BJ (cell line): ENCODE measurements around the gene PURA. TPM values are rescaled to one million over a fixed set of nuclear protein-coding genes. Genes with fewer than 3 reads are reported as not detected.
"Not testable (repeated sequence)": the region's sequence is repeated elsewhere in the genome, so short reads cannot be mapped to it uniquely, and the experiment has no call there.

Source experiments
- CTCF ChIA-PET: fragments of 350-600 bp; formaldehyde crosslinking; extraction: SDS; loops from one replicate; lab custom pipeline; 2021; ENCODE audit warnings: antibody characterized with exemption, inconsistent platforms; lab: Yijun Ruan, JAX
- POLR2A ChIA-PET: fragments of 300-600 bp; sonication (Branson Sonifier 250); formaldehyde crosslinking; extraction: SDS; loops from one replicate; lab custom pipeline; 2021; ENCODE audit warnings: antibody characterized with exemption; lab: Charles Lee
- DNase-seq: peaks from one replicate; pipeline ENCODE4 v3.0.0-alpha.2; 2011; ENCODE audit warnings: low read depth
- H3K27me3 ChIP-seq: 2 replicates; pipeline ENCODE4 v1.6.0; 2011; ENCODE audit warnings: low read length; ENCODE audit not compliant: control insufficient read depth, insufficient read depth
- H3K36me3 ChIP-seq: 2 replicates; pipeline ENCODE4 v1.5.1; 2011; ENCODE audit warnings: low read length; ENCODE audit not compliant: control insufficient read depth, insufficient read depth
- H3K4me3 ChIP-seq: 2 replicates; pipeline ENCODE4 v1.5.1; 2011; ENCODE audit warnings: low read depth, mild to moderate bottlenecking, control low read depth, low read length
- CTCF ChIP-seq: IDR thresholded peaks from 2 replicates; pipeline ENCODE4 v1.5.1; 2011; ENCODE audit warnings: low read depth, mild to moderate bottlenecking, control low read depth, inconsistent platforms, low read length, moderate library complexity; ENCODE audit not compliant: insufficient read depth
- polyA plus RNA-seq: library from polyadenylated mRNA; depleted of rRNA; stranded (reverse); fragments of >200 nt; gene quantifications from 2 replicates; pipeline ENCODE4 v1.2.3, GENCODE V29; 2011

PURA gene
- polyA plus RNA-seq, 1 experiment = 5.2 TPM

GRCh38 chr5:140151144-140152021, 37.5 kb downstream of the PURA start:
- ChIA-PET CTCF (interaction anchor here (2.1 to 13.0 kb wide), 2 partner anchors 8 to 77 kb away, joined by 7 to 106 read pairs; no protein-coding TSS in a partner anchor), POLR2A (no interaction called here)
- TF ChIP-seq CTCF = no peak
- Histone ChIP-seq H3K4me3 (no peak overlapping the region), H3K36me3 (no peaks in the 10 kb centered on the region; the same call in 1 of the 2 replicates), H3K27me3 (no peaks in the 10 kb centered on the region)
- no peak for DNase-seq

GRCh38 chr5:140152022-140152999, 38.4 kb downstream of the PURA start:
- no peaks in the 10 kb centered on the region for H3K27me3 ChIP-seq
- H3K4me3 ChIP-seq = no peak overlapping the region
- ChIA-PET POLR2A (no interaction called here), CTCF (interaction anchor here (1.1 to 13.0 kb wide), 4 partner anchors 7 to 78 kb away, joined by 4 to 106 read pairs (median 25); no protein-coding TSS in a partner anchor)
- no peak for DNase-seq
- H3K36me3 ChIP-seq = no peaks in the 10 kb centered on the region; the same call in 1 of the 2 replicates
- TF ChIP-seq CTCF = no peak

- H3K4me3 ChIP-seq = no peak overlapping the region
- DNase-seq = no peak
- no peaks in the 10 kb centered on the region for H3K27me3 ChIP-seq
- no peak for TF ChIP-seq CTCF
- POLR2A ChIA-PET = no interaction called here
- H3K36me3 ChIP-seq = no peaks in the 10 kb centered on the region; the same call in 1 of the 2 replicates
- CTCF ChIA-PET = interaction anchor here (1.1 to 13.0 kb wide), 6 partner anchors 8 to 79 kb away, joined by 3 to 106 read pairs (median 5); no protein-coding TSS in a partner anchor
Observed at GRCh38 chr5:140153255-140153654, 39.3 kb downstream of the PURA start.

- H3K4me3 ChIP-seq = no peak overlapping the region
- no peaks in the 10 kb centered on the region for H3K36me3 ChIP-seq
- H3K27me3 ChIP-seq = no peaks in the 10 kb centered on the region
- DNase-seq = no peak
- CTCF ChIA-PET = interaction anchor here (1.3 to 13.0 kb wide), 6 partner anchors 9 to 366 kb away, joined by 3 to 106 read pairs (median 8); no protein-coding TSS in a partner anchor
- POLR2A ChIA-PET = interaction anchor here (0.7 kb wide), 1 partner anchor 80 kb away, joined by 3 read pairs; no protein-coding TSS in a partner anchor
- no peak for TF ChIP-seq CTCF
Observed at GRCh38 chr5:140153905-140154304, 40.0 kb downstream of the PURA start.

GRCh38 chr5:140154710-140155381, 40.9 kb downstream of the PURA start:
- POLR2A ChIA-PET, H3K27me3 ChIP-seq, DNase-seq, H3K36me3 ChIP-seq, H3K4me3 ChIP-seq: not testable (repeated sequence)
- CTCF ChIA-PET = interaction anchor here (0.6 to 13.0 kb wide), 9 partner anchors 9 to 368 kb away, joined by 3 to 106 read pairs (median 6); no protein-coding TSS in a partner anchor
